ENCODE measurements around the gene STOX2.

Gene STOX2

DNA sequence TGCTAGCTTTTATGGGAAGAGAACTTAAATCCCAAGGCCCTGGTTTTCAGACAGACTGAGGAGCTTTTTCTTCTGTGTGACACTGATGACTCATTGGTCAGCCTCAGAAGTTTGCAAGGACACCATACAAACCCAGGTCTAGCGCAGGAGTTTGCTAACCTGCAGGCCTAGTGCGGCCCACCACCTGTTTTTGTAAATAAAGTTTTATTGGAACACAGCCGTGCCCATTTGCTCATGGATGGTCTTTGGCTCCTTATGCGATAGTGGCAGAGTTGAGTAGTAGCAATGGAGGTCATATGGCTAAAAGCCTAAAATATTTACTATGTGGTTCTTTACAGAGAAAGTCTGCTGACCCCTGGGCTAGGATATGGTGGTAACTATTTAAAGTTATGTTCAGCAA is 98.3 kb downstream of the STOX2 start:
- Mint-ChIP-seq H3K27ac (ENCODE audit: low read depth) (no peak overlapping the region), H3K27me3 (peaks cover 22% of the 10 kb centered on the region), H3K36me3 (ENCODE audit: insufficient read depth) (no peaks in the 10 kb centered on the region), H3K4me1 (no peaks in the 10 kb centered on the region), H3K9me3 (no peaks in the 10 kb centered on the region), H3K4me3 (no peak overlapping the region)
- ATAC-seq (replicated peaks; ENCODE audit: extremely low read depth, poor library complexity, severe bottlenecking): no peak
- DNase-seq (ENCODE audit: low spot score in 2 of 2): no peak

DNA sequence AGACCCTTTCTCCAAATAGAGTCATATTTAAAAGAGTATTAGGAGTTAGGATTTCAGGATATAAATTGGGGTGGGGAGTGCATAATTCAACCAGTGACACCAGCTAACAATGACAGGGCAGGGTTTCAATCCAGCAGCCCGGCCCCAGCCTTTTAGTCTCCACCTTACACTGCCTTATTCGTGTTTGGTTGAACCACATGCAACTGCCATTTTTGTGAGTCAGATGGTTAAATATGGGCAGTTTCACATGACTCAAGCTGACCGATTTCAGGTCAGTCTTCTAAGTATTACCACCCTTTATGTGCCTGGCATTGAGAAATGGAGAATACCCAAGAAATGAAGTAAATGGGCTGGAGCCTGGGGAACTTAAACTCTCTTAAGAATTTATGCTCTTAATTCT is 102.8 kb downstream of the STOX2 start:
- Mint-ChIP-seq H3K4me1 (no peaks in the 10 kb centered on the region), H3K36me3 (ENCODE audit: insufficient read depth) (no peaks in the 10 kb centered on the region), H3K27me3 (peaks cover 12% of the 10 kb centered on the region), H3K4me3 (no peak overlapping the region), H3K27ac (ENCODE audit: low read depth) (no peak overlapping the region), H3K9me3 (no peaks in the 10 kb centered on the region)
- DNase-seq (ENCODE audit: low spot score in 2 of 2) (no peak), ATAC-seq (replicated peaks; ENCODE audit: extremely low read depth, poor library complexity, severe bottlenecking) (no peak)

DNA sequence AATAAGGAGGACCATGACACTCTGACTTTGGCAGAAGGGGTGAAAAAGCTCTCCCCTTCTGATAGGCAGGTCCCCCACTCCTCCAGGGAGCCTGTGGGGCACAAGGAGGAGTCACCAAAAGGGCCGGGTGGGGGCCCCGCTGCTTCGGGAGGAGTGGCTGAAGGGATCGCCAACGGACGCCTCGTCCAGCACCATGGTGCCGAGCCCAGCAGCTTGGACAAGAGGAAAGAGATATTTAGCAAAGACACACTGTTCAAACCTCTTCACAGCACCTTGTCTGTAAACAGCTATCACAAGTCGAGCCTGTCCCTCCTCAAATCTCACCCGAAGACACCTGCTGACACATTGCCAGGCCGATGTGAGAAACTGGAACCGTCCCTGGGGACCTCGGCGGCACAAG is 105.6 kb downstream of the STOX2 start:
- no peak for ATAC-seq (replicated peaks; ENCODE audit: extremely low read depth, poor library complexity, severe bottlenecking)

DNA sequence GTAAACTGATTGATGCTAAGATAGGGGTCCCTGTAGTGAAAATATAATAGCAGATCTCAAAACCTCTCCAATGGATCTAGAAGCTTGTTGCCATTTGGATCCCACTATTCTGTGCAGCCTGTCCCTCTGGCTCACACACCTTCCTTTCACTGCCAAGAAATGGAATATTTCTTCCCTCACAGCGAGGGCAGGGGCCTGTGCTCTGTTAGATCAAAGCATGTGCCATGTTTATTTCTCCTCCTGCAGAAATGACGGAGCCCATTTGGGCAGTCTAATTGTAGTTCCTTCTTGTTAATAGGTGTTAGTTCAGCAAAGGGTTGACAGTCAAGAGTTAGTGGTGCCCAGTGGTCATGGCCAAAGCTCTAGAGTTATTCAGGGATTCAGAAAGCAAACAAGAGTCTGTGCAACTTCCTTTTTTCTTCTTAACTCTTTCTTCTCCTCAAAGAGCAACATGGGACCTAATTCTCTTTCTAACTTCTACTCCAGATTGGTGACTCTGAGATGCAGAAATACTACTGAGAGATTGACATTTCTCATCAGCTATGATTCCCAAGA is 106.8 kb downstream of the STOX2 start:
- H3K27me3 Mint-ChIP-seq: peaks cover 20% of the 10 kb centered on the region
- no peak overlapping the region for H3K4me3 Mint-ChIP-seq
- H3K9me3 Mint-ChIP-seq: no peaks in the 10 kb centered on the region
- H3K36me3 Mint-ChIP-seq (ENCODE audit: insufficient read depth): no peaks in the 10 kb centered on the region
- DNase-seq (ENCODE audit: low spot score in 2 of 2): no peak
- H3K4me1 Mint-ChIP-seq: no peaks in the 10 kb centered on the region
- no peak overlapping the region for H3K27ac Mint-ChIP-seq (ENCODE audit: low read depth)
- no peak for ATAC-seq (replicated peaks; ENCODE audit: extremely low read depth, poor library complexity, severe bottlenecking)

More for the DNA sequence above, 105.6 kb downstream of the STOX2 start:
- DNase-seq (ENCODE audit: low spot score in 2 of 2): no peak
- no peaks in the 10 kb centered on the region for H3K36me3 Mint-ChIP-seq (ENCODE audit: insufficient read depth)
- H3K27me3 Mint-ChIP-seq: peaks cover 20% of the 10 kb centered on the region
- no peaks in the 10 kb centered on the region for H3K4me1 Mint-ChIP-seq
- H3K4me3 Mint-ChIP-seq: no peak overlapping the region
- no peak overlapping the region for H3K27ac Mint-ChIP-seq (ENCODE audit: low read depth)
- H3K9me3 Mint-ChIP-seq: no peaks in the 10 kb centered on the region

GRCh38 chr4:184012937-184013336 is 107.8 kb downstream of the STOX2 start:
- H3K27me3 Mint-ChIP-seq: peaks cover 20% of the 10 kb centered on the region
- DNase-seq (ENCODE audit: low spot score in 2 of 2): no peak
- H3K9me3 Mint-ChIP-seq: no peaks in the 10 kb centered on the region
- H3K36me3 Mint-ChIP-seq (ENCODE audit: insufficient read depth): no peaks in the 10 kb centered on the region
- H3K4me1 Mint-ChIP-seq: no peaks in the 10 kb centered on the region
- ATAC-seq (replicated peaks; ENCODE audit: extremely low read depth, poor library complexity, severe bottlenecking): no peak
- H3K27ac Mint-ChIP-seq (ENCODE audit: low read depth): no peak overlapping the region
- H3K4me3 Mint-ChIP-seq: no peak overlapping the region

DNA sequence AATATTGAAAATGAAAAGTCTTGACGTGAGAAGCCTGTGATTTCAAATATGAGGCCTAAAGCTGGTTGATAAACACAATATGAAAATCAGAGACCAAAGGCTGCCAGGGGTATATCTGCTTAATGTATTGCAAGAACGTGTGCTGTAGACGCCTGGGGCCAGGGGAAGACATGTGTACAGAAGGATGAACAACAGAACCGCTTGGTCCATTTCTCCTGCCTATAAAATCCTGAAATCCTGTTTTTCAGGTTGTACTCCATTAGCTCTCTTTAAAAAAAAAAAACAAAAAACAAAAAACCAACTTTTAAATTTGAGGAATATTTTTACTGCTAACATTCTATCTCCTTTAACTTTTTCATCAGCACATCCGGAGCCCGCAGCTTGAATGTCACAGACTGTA is 109.2 kb downstream of the STOX2 start:
- no peaks in the 10 kb centered on the region for H3K9me3 Mint-ChIP-seq
- H3K36me3 Mint-ChIP-seq (ENCODE audit: insufficient read depth): no peaks in the 10 kb centered on the region
- no peaks in the 10 kb centered on the region for H3K4me1 Mint-ChIP-seq
- DNase-seq (ENCODE audit: low spot score in 2 of 2) (no peak), ATAC-seq (replicated peaks; ENCODE audit: extremely low read depth, poor library complexity, severe bottlenecking) (no peak)
- H3K27ac Mint-ChIP-seq (ENCODE audit: low read depth): no peak overlapping the region
- peaks cover 13% of the 10 kb centered on the region for H3K27me3 Mint-ChIP-seq
- no peak overlapping the region for H3K4me3 Mint-ChIP-seq

DNA sequence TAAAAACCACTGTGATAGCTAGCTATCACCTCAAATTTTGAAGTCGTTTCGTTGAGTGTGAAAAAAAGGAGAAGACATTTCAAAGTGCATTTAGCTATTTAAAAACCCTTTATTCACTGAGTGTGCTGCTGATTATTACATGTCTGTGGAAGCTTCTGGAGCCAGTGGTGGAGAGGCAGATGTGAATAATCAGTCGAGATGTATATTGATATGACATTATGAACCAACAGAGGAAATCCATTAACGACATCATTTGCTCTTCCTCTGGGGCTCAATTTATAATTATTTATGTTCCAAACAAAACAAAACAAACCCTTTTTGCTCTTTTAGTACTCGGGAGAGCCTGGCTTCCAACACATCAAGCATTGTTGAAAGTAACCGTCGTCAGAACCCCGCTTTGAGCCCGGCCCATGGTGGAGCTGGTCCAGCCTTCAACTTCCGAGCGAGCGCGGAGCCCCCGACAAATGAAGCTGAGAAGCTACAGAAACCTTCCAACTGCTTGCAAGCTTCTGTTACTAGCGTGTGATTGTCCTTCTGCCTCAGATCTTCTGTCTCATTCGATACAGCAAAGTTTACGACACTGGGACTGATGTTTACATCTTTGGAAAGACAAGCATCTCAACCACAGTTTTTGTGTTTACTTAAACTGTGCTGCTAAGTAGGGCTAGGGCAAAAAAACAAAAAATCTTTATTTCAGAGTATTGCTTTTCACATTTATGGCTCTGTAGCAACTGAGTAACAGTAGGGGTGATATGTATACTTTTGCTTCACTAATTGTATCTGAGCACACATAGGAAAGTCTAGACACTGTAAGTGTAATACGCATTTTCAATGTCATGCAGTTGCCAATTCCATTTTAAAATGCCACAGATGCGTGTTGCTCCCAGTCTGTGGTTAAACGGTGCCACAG is 111.9 kb downstream of the STOX2 start:
- Mint-ChIP-seq H3K4me1 (no peaks in the 10 kb centered on the region), H3K27ac (ENCODE audit: low read depth) (no peak overlapping the region), H3K4me3 (no peak overlapping the region), H3K27me3 (peaks cover 12% of the 10 kb centered on the region), H3K36me3 (ENCODE audit: insufficient read depth) (no peaks in the 10 kb centered on the region), H3K9me3 (no peaks in the 10 kb centered on the region)
- no peak for ATAC-seq (replicated peaks; ENCODE audit: extremely low read depth, poor library complexity, severe bottlenecking)
- DNase-seq (ENCODE audit: low spot score in 2 of 2): no peak

- H3K4me3 Mint-ChIP-seq: no peak overlapping the region
- peaks cover 23% of the 10 kb centered on the region for H3K27me3 Mint-ChIP-seq
- no peaks in the 10 kb centered on the region for H3K4me1 Mint-ChIP-seq
- no peaks in the 10 kb centered on the region for H3K9me3 Mint-ChIP-seq
- no peaks in the 10 kb centered on the region for H3K36me3 Mint-ChIP-seq (ENCODE audit: insufficient read depth)
- no peak overlapping the region for H3K27ac Mint-ChIP-seq (ENCODE audit: low read depth)
- DNase-seq (ENCODE audit: low spot score in 2 of 2) (no peak), ATAC-seq (replicated peaks; ENCODE audit: extremely low read depth, poor library complexity, severe bottlenecking) (no peak)
Measured at GRCh38 chr4:184019076-184019475, 114.0 kb downstream of the STOX2 start.

GRCh38 chr4:184019667-184020623 is 114.8 kb downstream of the STOX2 start:
- no peaks in the 10 kb centered on the region for H3K36me3 Mint-ChIP-seq (ENCODE audit: insufficient read depth)
- H3K4me3 Mint-ChIP-seq: no peak overlapping the region
- H3K9me3 Mint-ChIP-seq: no peaks in the 10 kb centered on the region
- ATAC-seq (replicated peaks; ENCODE audit: extremely low read depth, poor library complexity, severe bottlenecking): no peak
- no peaks in the 10 kb centered on the region for H3K4me1 Mint-ChIP-seq
- DNase-seq (ENCODE audit: low spot score in 2 of 2): no peak
- no peak overlapping the region for H3K27ac Mint-ChIP-seq (ENCODE audit: low read depth)
- peaks cover 23% of the 10 kb centered on the region for H3K27me3 Mint-ChIP-seq

GRCh38 chr4:184021389-184021788 is 116.3 kb downstream of the STOX2 start:
- Mint-ChIP-seq H3K9me3 (no peaks in the 10 kb centered on the region), H3K27me3 (peaks cover 15% of the 10 kb centered on the region), H3K27ac (ENCODE audit: low read depth) (no peak overlapping the region), H3K4me3 (no peak overlapping the region), H3K4me1 (no peaks in the 10 kb centered on the region), H3K36me3 (ENCODE audit: insufficient read depth) (no peaks in the 10 kb centered on the region)
- no peak for DNase-seq (ENCODE audit: low spot score in 2 of 2)
- ATAC-seq (replicated peaks; ENCODE audit: extremely low read depth, poor library complexity, severe bottlenecking): no peak

- Mint-ChIP-seq H3K27me3 (peaks cover 15% of the 10 kb centered on the region), H3K4me1 (peaks cover 6% of the 10 kb centered on the region), H3K36me3 (ENCODE audit: insufficient read depth) (no peaks in the 10 kb centered on the region), H3K4me3 (no peak overlapping the region), H3K27ac (ENCODE audit: low read depth) (no peak overlapping the region), H3K9me3 (no peaks in the 10 kb centered on the region)
- DNase-seq (ENCODE audit: low spot score in 2 of 2) (no peak), ATAC-seq (replicated peaks; ENCODE audit: extremely low read depth, poor library complexity, severe bottlenecking) (no peak)
Measured at GRCh38 chr4:184022679-184023383, 117.7 kb downstream of the STOX2 start.

DNA sequence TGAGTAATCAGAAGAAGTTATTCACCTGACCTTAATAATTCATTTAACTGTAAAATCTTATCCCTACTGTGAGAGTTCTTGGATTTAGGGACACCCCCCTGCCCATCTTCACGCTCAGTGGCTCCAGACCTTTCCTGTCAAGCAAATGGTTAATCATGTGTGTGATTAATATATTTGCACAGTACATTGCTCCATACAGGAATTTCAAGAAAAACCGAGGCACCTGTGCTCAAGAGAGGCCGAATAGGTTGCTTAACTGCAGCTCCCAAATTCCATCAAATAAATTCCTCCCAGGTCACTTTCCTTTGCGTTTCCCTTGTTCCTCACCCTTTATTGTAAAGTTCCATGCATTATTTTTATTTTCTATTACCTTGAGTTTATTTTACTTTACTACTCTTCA is 119.5 kb downstream of the STOX2 start:
- Mint-ChIP-seq H3K9me3 (no peaks in the 10 kb centered on the region), H3K36me3 (ENCODE audit: insufficient read depth) (peaks cover 2% of the 10 kb centered on the region), H3K4me1 (peaks cover 22% of the 10 kb centered on the region), H3K4me3 (no peak overlapping the region), H3K27ac (ENCODE audit: low read depth) (no peak overlapping the region), H3K27me3 (peaks cover 15% of the 10 kb centered on the region)
- DNase-seq (ENCODE audit: low spot score in 2 of 2) (no peak), ATAC-seq (replicated peaks; ENCODE audit: extremely low read depth, poor library complexity, severe bottlenecking) (no peak)
